Measurements from ENCODE around the gene LSM2. TPM values are rescaled to one million over a fixed set of nuclear protein-coding genes. Genes with fewer than 3 reads are reported as not detected.

Gene LSM2
- total RNA-seq, 2 experiments from 2014 or later, result 12.6 to 13.7 TPM

- no peak overlapping the region for H3K4me3 ChIP-seq (ENCODE audit: low read length)
- H3K36me3 Mint-ChIP-seq (ENCODE audit: low read depth), result peaks cover 4% of the 10 kb centered on the region
- DNase-seq (no peak), ATAC-seq (ENCODE audit: poor library complexity) (no peak)
- no peaks in the 10 kb centered on the region for H3K9me3 ChIP-seq (ENCODE audit: control insufficient read depth in 1 of 2, insufficient read depth in 1 of 2, low read length in 2 of 2)
- ChIA-PET CTCF (no interaction called here), POLR2A (no interaction called here)
- H3K27ac Mint-ChIP-seq, result no peak overlapping the region
- H3K4me1 ChIP-seq (ENCODE audit: insufficient read depth, low read length), result no peaks in the 10 kb centered on the region
- no peak overlapping the region for H3K27ac ChIP-seq (ENCODE audit: low read depth in 1 of 2, low read length in 2 of 2)
- H3K27me3 Mint-ChIP-seq, result no peaks in the 10 kb centered on the region
- no peaks in the 10 kb centered on the region for H3K27me3 ChIP-seq (ENCODE audit: control insufficient read depth in 1 of 2, insufficient read depth in 2 of 2, low read length in 2 of 2)
- no peaks in the 10 kb centered on the region for H3K4me1 Mint-ChIP-seq (ENCODE audit: low read depth)
- no peak overlapping the region for H3K4me3 Mint-ChIP-seq
- H3K36me3 ChIP-seq (ENCODE audit: insufficient read depth, low read length), result peaks cover 2% of the 10 kb centered on the region
- no peak for TF ChIP-seq CTCF (IDR thresholded peaks at IDR 0.05)
- intact Hi-C loops (cut with DNase I, micrococcal nuclease), result no loop called here
- H3K9me3 Mint-ChIP-seq, result no peaks in the 10 kb centered on the region
These were observed 43.7 kb downstream of the LSM2 start for GRCh38 chr6:31762878-31763618.

- intact Hi-C loops (cut with DNase I, micrococcal nuclease), result no loop called here
- H3K9me3 Mint-ChIP-seq, result no peaks in the 10 kb centered on the region
- H3K4me3 Mint-ChIP-seq, result no peak within 1 kb of the TSS
These were observed 44.4 kb downstream of the LSM2 start, which contains the start of gene SAPCD1 for GRCh38 chr6:31762356-31762755. Gene SAPCD1, plus strand, starts transcription at chr6:31762656. Its CDS starts 399 bp downstream, at chr6:31763055.

GRCh38 chr6:31761343-31761742 lies 45.4 kb downstream of the LSM2 start:
- intact Hi-C loops (cut with DNase I, micrococcal nuclease), result no loop called here
- peaks cover 4% of the 10 kb centered on the region for H3K36me3 Mint-ChIP-seq (ENCODE audit: low read depth)
- no peak for TF ChIP-seq CTCF (IDR thresholded peaks at IDR 0.05)
- Histone ChIP-seq H3K27ac (ENCODE audit: low read depth in 1 of 2, low read length in 2 of 2) (no peak overlapping the region), H3K36me3 (ENCODE audit: insufficient read depth, low read length) (peaks cover 2% of the 10 kb centered on the region), H3K9me3 (ENCODE audit: control insufficient read depth in 1 of 2, insufficient read depth in 1 of 2, low read length in 2 of 2) (no peaks in the 10 kb centered on the region), H3K4me1 (ENCODE audit: insufficient read depth, low read length) (no peaks in the 10 kb centered on the region), H3K27me3 (ENCODE audit: control insufficient read depth in 1 of 2, insufficient read depth in 2 of 2, low read length in 2 of 2) (no peaks in the 10 kb centered on the region), H3K4me3 (ENCODE audit: low read length) (no peak overlapping the region)
- no peak overlapping the region for H3K27ac Mint-ChIP-seq
- no peak for DNase-seq
- no peaks in the 10 kb centered on the region for H3K27me3 Mint-ChIP-seq
- ATAC-seq (ENCODE audit: poor library complexity), result no peak
- ChIA-PET CTCF (no interaction called here), POLR2A (no interaction called here)
- H3K4me3 Mint-ChIP-seq, result no peak overlapping the region
- no peaks in the 10 kb centered on the region for H3K4me1 Mint-ChIP-seq (ENCODE audit: low read depth)
- H3K9me3 Mint-ChIP-seq, result no peaks in the 10 kb centered on the region

More at GRCh38 chr6:31762356-31762755, 44.4 kb downstream of the LSM2 start, which contains the start of gene SAPCD1:
- Histone ChIP-seq H3K27me3 (ENCODE audit: control insufficient read depth in 1 of 2, insufficient read depth in 2 of 2, low read length in 2 of 2) (no peaks in the 10 kb centered on the region), H3K36me3 (ENCODE audit: insufficient read depth, low read length) (peaks cover 2% of the 10 kb centered on the region), H3K4me3 (ENCODE audit: low read length) (no peak within 1 kb of the TSS), H3K9me3 (ENCODE audit: control insufficient read depth in 1 of 2, insufficient read depth in 1 of 2, low read length in 2 of 2) (no peaks in the 10 kb centered on the region), H3K4me1 (ENCODE audit: insufficient read depth, low read length) (no peaks in the 10 kb centered on the region), H3K27ac (ENCODE audit: low read depth in 1 of 2, low read length in 2 of 2) (no peak within 1 kb of the TSS)
- Mint-ChIP-seq H3K36me3 (ENCODE audit: low read depth) (peaks cover 4% of the 10 kb centered on the region), H3K4me1 (ENCODE audit: low read depth) (no peaks in the 10 kb centered on the region), H3K27me3 (no peaks in the 10 kb centered on the region), H3K27ac (no peak within 1 kb of the TSS)
- no peak for TF ChIP-seq CTCF (IDR thresholded peaks at IDR 0.05)
- POLR2A ChIA-PET, result no interaction called here
- CTCF ChIA-PET, result no interaction called here
- no peak for DNase-seq
- ATAC-seq (ENCODE audit: poor library complexity), result no peak

Data from CD4-positive, alpha-beta T cell (primary cell).